HepG2 (cell line): Measurements from ENCODE around the gene MCMBP. TPM values are rescaled to one million over a fixed set of nuclear protein-coding genes. Genes with fewer than 3 reads are reported as not detected.

ENCODE experiments used
- HNF4A ChIP-seq: sonication (generic); formaldehyde crosslinking; IDR thresholded peaks from 2 replicates; pipeline ENCODE4 v1.4.0; 2020; ENCODE audit warnings: missing genetic modification reagents
- KDM5B ChIP-seq: sonication (generic); formaldehyde crosslinking; IDR thresholded peaks from 2 replicates; pipeline ENCODE4 v1.4.0; 2020; ENCODE audit warnings: missing genetic modification reagents, mild to moderate bottlenecking, borderline replicate concordance
- MEF2D ChIP-seq: sonication (generic); formaldehyde crosslinking; IDR thresholded peaks from 2 replicates; pipeline ENCODE4 v1.5.1; 2020; ENCODE audit warnings: mild to moderate bottlenecking, missing genetic modification reagents
- PHF21A ChIP-seq: sonication (generic); formaldehyde crosslinking; IDR thresholded peaks from 2 replicates; pipeline ENCODE4 v1.5.0; 2020; ENCODE audit warnings: mild to moderate bottlenecking, missing genetic modification reagents
- RBAK ChIP-seq: sonication (generic); formaldehyde crosslinking; IDR thresholded peaks from 2 replicates; pipeline ENCODE4 v1.5.1; 2020; ENCODE audit warnings: mild to moderate bottlenecking, missing genetic modification reagents
- TOE1 ChIP-seq: sonication (generic); formaldehyde crosslinking; IDR thresholded peaks from 2 replicates; pipeline ENCODE4 v1.4.0; 2020; ENCODE audit warnings: mild to moderate bottlenecking, missing genetic modification reagents
- ZBTB20 ChIP-seq: sonication (generic); formaldehyde crosslinking; IDR thresholded peaks from 2 replicates; pipeline ENCODE4 v1.8.1; 2023; ENCODE audit warnings: missing genetic modification reagents, low read depth, mild to moderate bottlenecking, borderline replicate concordance
- ZNF652 ChIP-seq: IDR thresholded peaks from 2 replicates; pipeline ENCODE4 v1.6.1; 2016; ENCODE audit warnings: low read depth, borderline replicate concordance
- ZNF703 ChIP-seq: sonication (generic); formaldehyde crosslinking; IDR thresholded peaks from 2 replicates; pipeline ENCODE4 v1.5.1; 2020; ENCODE audit warnings: missing genetic modification reagents, mild to moderate bottlenecking, moderate library complexity, borderline replicate concordance
- ZNF776 ChIP-seq: sonication (generic); formaldehyde crosslinking; IDR thresholded peaks from 2 replicates; pipeline ENCODE4 v1.4.0; 2020; ENCODE audit warnings: mild to moderate bottlenecking, missing genetic modification reagents
- polyA plus RNA-seq, 8 experiments: library from polyadenylated mRNA; depleted of rRNA in 3 of 8; stranded (reverse) in 7 of 8; unstranded in 1 of 8; fragments of >200 nt; fragmentation: Illumina TruSeq in 4 of 8; extraction: Trizol in 4 of 8; gene quantifications; 2 replicates each; pipeline versions ENCODE4 v1.2.1 to v1.2.3, GENCODE V29; 2011 to 2016; ENCODE audit warnings: low read depth in 4 of 8, missing spikeins in 1 of 8, mixed read lengths in 1 of 8; ENCODE audit not compliant: insufficient read depth in 1 of 8
- total RNA-seq, 5 experiments: library from RNA; depleted of rRNA; stranded (reverse); fragments of >200 nt; fragmentation: Illumina TruSeq; extraction: Trizol; gene quantifications; 2 replicates each; pipeline ENCODE4 v1.2.3, GENCODE V29; 2016; ENCODE audit warnings: low read depth in 1 of 5
- TF ChIP-seq, protein P1 (sequence below): sonication (generic); formaldehyde crosslinking; IDR thresholded peaks from 2 replicates; pipeline ENCODE4; 2020; ENCODE audit warnings: missing genetic modification reagents, mild to moderate bottlenecking, borderline replicate concordance
- TF ChIP-seq, protein P2 (sequence below): sonication (generic); formaldehyde crosslinking; IDR thresholded peaks from 2 replicates; pipeline ENCODE4 v1.4.0; 2020; ENCODE audit warnings: missing genetic modification reagents
- TF ChIP-seq, protein P3 (sequence below), 2 experiments: sonication (generic) in 1 of 2; formaldehyde crosslinking in 1 of 2; IDR thresholded peaks; 2 replicates each; pipeline versions ENCODE4 v1.4.0 to v1.6.1; 2016 to 2020; ENCODE audit warnings: borderline replicate concordance in 1 of 2, low read depth in 1 of 2, mild to moderate bottlenecking in 1 of 2, missing genetic modification reagents in 1 of 2
- TF ChIP-seq, protein P4 (sequence below): sonication (generic); formaldehyde crosslinking; IDR thresholded peaks from 2 replicates; pipeline ENCODE4 v1.8.1; 2023; ENCODE audit warnings: mild to moderate bottlenecking, missing genetic modification reagents
- TF ChIP-seq, protein P5 (sequence below): sonication (generic); formaldehyde crosslinking; IDR thresholded peaks from 2 replicates; pipeline ENCODE4 v1.5.1; 2020; ENCODE audit warnings: missing genetic modification reagents, mild to moderate bottlenecking, borderline replicate concordance

MCMBP gene
- total and polyA plus RNA-seq, 2 of the 13 experiments (the other 11 are each of a cell fraction or from before 2014, with no cell fraction given), result 35.7 to 62.4 TPM

DNA sequence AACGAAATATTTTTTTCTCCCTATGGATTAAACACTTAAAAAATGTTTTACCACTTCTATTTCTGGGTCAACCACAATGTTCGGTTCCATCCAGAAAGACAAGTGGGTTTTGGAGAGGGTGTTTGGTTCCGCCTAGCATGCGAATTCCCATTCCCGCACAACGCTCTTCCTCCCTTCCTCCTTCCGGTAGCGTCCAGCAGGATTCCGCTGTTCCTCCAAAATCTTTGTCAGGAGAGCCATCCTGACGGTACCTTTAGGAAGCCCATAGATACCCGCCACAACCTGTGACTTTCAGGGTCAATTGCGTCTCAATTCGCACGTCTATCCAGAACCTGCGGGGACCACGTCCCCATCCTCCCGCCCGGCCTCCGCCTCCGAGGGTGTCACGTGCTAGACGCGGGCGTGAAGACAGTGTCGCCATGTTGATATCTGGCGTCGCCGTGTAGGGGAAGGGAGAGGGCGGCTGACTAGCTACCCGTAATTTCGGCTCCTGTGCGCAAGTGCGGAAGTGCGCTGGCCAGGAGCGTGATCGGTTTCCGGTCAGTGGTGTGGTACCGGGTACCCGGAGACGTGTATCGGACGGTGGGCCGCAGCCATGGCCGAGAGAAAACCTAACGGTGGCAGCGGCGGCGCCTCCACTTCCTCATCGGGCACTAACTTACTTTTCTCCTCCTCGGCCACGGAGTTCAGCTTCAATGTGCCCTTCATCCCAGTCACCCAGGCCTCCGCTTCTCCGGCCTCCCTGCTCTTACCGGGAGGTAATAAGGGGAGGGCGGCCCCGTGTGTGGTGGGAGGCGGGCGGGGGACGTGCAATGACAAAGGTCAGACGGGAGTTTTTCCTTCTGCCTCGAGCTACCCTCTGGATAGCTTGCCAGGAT, 19.8 kb upstream of the MCMBP start, which contains the start of gene SEC23IP (continued):
- TF ChIP-seq, protein P1, sequence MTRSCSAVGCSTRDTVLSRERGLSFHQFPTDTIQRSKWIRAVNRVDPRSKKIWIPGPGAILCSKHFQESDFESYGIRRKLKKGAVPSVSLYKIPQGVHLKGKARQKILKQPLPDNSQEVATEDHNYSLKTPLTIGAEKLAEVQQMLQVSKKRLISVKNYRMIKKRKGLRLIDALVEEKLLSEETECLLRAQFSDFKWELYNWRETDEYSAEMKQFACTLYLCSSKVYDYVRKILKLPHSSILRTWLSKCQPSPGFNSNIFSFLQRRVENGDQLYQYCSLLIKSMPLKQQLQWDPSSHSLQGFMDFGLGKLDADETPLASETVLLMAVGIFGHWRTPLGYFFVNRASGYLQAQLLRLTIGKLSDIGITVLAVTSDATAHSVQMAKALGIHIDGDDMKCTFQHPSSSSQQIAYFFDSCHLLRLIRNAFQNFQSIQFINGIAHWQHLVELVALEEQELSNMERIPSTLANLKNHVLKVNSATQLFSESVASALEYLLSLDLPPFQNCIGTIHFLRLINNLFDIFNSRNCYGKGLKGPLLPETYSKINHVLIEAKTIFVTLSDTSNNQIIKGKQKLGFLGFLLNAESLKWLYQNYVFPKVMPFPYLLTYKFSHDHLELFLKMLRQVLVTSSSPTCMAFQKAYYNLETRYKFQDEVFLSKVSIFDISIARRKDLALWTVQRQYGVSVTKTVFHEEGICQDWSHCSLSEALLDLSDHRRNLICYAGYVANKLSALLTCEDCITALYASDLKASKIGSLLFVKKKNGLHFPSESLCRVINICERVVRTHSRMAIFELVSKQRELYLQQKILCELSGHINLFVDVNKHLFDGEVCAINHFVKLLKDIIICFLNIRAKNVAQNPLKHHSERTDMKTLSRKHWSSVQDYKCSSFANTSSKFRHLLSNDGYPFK, result peak; percentile 86
- TF ChIP-seq, protein P2, sequence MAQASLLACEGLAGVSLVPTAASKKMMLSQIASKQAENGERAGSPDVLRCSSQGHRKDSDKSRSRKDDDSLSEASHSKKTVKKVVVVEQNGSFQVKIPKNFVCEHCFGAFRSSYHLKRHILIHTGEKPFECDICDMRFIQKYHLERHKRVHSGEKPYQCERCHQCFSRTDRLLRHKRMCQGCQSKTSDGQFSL, result 0 out of 2 replicates have a peak, but pooled peaks have one; percentile 6
- TF ChIP-seq MEF2D (CRISPR knock-in tag), result peak; percentile 84
- no peak for TF ChIP-seq ZNF703 (CRISPR knock-in tag)
- no peak; the same call in 1 of the 2 replicates for TF ChIP-seq ZNF652 (CRISPR knock-in tag)
- TF ChIP-seq ZNF776, result peak; percentile 31; the same call in 1 of the 2 replicates
- TF ChIP-seq, protein P3, sequence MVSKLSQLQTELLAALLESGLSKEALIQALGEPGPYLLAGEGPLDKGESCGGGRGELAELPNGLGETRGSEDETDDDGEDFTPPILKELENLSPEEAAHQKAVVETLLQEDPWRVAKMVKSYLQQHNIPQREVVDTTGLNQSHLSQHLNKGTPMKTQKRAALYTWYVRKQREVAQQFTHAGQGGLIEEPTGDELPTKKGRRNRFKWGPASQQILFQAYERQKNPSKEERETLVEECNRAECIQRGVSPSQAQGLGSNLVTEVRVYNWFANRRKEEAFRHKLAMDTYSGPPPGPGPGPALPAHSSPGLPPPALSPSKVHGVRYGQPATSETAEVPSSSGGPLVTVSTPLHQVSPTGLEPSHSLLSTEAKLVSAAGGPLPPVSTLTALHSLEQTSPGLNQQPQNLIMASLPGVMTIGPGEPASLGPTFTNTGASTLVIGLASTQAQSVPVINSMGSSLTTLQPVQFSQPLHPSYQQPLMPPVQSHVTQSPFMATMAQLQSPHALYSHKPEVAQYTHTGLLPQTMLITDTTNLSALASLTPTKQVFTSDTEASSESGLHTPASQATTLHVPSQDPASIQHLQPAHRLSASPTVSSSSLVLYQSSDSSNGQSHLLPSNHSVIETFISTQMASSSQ (IDR thresholded peaks at IDR 0.05; ENCODE audit: low read depth), result no peak; the same call in 1 of the 2 replicates
- TF ChIP-seq, protein P3 (CRISPR knock-in tag; IDR thresholded peaks at IDR 0.05; ENCODE audit: borderline replicate concordance), result peak; percentile 81; the same call in 1 of the 2 replicates
- peak; percentile 65; the same call in 1 of the 2 replicates for TF ChIP-seq RBAK (CRISPR knock-in tag)
- TF ChIP-seq, protein P4, sequence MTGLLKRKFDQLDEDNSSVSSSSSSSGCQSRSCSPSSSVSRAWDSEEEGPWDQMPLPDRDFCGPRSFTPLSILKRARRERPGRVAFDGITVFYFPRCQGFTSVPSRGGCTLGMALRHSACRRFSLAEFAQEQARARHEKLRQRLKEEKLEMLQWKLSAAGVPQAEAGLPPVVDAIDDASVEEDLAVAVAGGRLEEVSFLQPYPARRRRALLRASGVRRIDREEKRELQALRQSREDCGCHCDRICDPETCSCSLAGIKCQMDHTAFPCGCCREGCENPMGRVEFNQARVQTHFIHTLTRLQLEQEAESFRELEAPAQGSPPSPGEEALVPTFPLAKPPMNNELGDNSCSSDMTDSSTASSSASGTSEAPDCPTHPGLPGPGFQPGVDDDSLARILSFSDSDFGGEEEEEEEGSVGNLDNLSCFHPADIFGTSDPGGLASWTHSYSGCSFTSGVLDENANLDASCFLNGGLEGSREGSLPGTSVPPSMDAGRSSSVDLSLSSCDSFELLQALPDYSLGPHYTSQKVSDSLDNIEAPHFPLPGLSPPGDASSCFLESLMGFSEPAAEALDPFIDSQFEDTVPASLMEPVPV (CRISPR knock-in tag), result peak; percentile 72; the same call in 1 of the 2 replicates
- TF ChIP-seq ZBTB20 (CRISPR knock-in tag), result peak; percentile 88; the same call in 1 of the 2 replicates
- TF ChIP-seq HNF4A (CRISPR knock-in tag), result no peak; the same call in none of the 2 replicates
- TF ChIP-seq, protein P5, sequence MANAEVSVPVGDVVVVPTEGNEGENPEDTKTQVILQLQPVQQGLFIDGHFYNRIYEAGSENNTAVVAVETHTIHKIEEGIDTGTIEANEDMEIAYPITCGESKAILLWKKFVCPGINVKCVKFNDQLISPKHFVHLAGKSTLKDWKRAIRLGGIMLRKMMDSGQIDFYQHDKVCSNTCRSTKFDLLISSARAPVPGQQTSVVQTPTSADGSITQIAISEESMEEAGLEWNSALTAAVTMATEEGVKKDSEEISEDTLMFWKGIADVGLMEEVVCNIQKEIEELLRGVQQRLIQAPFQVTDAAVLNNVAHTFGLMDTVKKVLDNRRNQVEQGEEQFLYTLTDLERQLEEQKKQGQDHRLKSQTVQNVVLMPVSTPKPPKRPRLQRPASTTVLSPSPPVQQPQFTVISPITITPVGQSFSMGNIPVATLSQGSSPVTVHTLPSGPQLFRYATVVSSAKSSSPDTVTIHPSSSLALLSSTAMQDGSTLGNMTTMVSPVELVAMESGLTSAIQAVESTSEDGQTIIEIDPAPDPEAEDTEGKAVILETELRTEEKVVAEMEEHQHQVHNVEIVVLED (CRISPR knock-in tag), result peak; percentile 96
- TF ChIP-seq TOE1 (CRISPR knock-in tag), result peak; percentile 91; the same call in 1 of the 2 replicates
- peak; percentile 86; the same call in 1 of the 2 replicates for TF ChIP-seq KDM5B (CRISPR knock-in tag)
- TF ChIP-seq PHF21A, result peak; percentile 83
